Measurements from ENCODE around the gene ACTN1. TPM values are rescaled to one million over a fixed set of nuclear protein-coding genes. Genes with fewer than 3 reads are reported as not detected.

ACTN1 gene
- total RNA-seq, 2 donors from 2014 or later = 170 to 316 TPM

DNA sequence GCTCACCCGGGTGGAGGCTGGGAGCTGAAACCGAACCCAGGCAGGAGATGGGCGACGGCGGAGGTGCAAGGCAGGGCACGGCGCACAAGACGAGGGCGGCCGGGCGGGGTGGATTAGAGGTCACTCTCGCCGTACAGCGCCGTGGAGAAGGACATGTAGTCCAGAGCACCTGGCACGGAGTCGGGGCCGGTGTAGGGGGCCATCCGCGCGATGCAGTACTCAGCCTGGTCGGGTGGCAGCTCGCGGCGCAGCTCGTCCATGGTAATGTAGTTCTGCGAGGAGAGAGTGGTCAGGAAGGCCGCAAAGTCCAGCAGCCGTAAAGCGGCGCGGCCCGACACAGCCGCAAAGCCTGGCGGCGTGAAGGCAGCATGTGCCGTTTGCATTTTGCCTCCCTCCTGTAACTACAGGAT is 104.4 kb downstream of the ACTN1 start:
- Histone ChIP-seq H3K9me3 (no peaks in the 10 kb centered on the region), H3K4me1 (no peaks in the 10 kb centered on the region), H3K4me3 (no peak overlapping the region), H3K27ac (no peak overlapping the region), H3K36me3 (peaks cover 86% of the 10 kb centered on the region), H3K27me3 (no peaks in the 10 kb centered on the region)
- DNase-seq (ENCODE audit: low spot score) = no peak
- TF ChIP-seq, protein P1, sequence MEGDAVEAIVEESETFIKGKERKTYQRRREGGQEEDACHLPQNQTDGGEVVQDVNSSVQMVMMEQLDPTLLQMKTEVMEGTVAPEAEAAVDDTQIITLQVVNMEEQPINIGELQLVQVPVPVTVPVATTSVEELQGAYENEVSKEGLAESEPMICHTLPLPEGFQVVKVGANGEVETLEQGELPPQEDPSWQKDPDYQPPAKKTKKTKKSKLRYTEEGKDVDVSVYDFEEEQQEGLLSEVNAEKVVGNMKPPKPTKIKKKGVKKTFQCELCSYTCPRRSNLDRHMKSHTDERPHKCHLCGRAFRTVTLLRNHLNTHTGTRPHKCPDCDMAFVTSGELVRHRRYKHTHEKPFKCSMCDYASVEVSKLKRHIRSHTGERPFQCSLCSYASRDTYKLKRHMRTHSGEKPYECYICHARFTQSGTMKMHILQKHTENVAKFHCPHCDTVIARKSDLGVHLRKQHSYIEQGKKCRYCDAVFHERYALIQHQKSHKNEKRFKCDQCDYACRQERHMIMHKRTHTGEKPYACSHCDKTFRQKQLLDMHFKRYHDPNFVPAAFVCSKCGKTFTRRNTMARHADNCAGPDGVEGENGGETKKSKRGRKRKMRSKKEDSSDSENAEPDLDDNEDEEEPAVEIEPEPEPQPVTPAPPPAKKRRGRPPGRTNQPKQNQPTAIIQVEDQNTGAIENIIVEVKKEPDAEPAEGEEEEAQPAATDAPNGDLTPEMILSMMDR (IDR thresholded peaks at IDR 0.05) = no peak

DNA sequence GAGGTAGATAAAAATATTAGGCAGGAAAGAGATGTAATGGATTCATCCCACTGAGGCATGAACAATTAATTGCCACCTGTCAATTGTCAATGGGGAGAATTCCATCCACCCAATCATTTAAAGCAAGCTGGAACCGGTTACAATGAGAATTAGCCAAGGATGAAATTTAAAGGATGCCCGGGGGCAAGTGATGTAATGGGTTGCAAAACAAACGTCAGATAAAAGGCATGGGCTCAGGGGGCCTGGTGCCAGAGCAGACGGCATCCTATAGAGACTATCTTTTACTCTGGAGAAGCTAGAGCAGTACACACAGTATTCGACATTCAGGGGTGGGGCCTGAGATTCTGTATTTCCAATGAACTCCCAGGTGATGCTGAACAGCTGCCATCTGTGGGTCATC is 105.7 kb downstream of the ACTN1 start:
- Histone ChIP-seq H3K9me3 (no peaks in the 10 kb centered on the region), H3K4me3 (no peak overlapping the region), H3K36me3 (peaks cover 72% of the 10 kb centered on the region), H3K4me1 (no peaks in the 10 kb centered on the region), H3K27ac (no peak overlapping the region), H3K27me3 (no peaks in the 10 kb centered on the region)
- no peak for DNase-seq (ENCODE audit: low spot score)
- TF ChIP-seq, protein P1 (IDR thresholded peaks at IDR 0.05) = no peak

DNA sequence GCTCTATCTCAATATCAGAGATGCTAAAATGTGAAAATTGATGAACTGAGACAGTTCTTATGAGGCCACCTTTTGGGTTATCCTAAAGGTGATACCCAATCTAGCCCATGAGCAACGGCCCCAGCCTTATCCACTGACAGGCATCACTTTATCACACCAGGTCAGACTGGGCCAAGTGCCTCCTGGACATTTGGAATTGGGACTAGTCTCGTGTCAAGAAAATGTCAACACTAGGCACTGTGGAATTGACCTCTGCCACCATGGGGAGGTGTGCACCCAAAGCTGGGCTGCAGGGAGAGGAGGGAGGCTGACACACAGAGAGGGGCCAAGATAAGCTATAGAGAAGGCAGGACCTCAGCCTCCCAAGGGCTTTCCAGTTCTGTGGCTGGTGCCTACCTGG is 107.7 kb downstream of the ACTN1 start:
- no peak overlapping the region for H3K27ac ChIP-seq
- TF ChIP-seq, protein P1 (IDR thresholded peaks at IDR 0.05) = no peak
- H3K36me3 ChIP-seq = peaks cover 53% of the 10 kb centered on the region
- no peaks in the 10 kb centered on the region for H3K27me3 ChIP-seq
- no peak for DNase-seq (ENCODE audit: low spot score)
- no peak overlapping the region for H3K4me3 ChIP-seq
- H3K9me3 ChIP-seq = no peaks in the 10 kb centered on the region
- H3K4me1 ChIP-seq = no peaks in the 10 kb centered on the region

DNA sequence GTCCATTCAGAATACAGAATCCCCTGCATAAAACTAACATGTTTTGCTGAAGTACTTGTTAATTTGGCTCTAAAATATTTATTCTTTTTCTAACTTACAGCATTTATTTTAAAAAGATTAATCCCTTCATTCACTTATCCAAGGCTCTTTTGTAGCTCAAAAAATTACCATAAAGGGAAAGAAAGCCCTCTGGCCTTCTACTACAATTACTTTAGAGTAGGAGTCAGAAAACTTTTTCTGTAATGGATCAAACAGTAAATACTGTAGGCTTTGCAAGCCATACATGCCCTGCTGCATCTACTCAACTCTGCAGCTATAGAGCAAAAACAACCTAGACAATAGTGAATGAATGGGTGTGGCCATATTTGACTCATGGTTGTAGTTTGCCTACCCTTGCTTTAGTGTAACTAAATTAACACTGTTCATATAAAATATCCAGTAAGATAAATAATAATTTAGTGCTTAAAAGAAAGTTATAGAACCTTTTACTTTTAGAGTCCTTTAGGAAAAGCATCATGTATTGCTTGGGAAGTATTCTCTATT is 112.0 kb downstream of the ACTN1 start:
- no peak for DNase-seq (ENCODE audit: low spot score)
- H3K36me3 ChIP-seq = peaks cover 9% of the 10 kb centered on the region
- peaks cover 0 to 4% of the 10 kb centered on the region in 2 donors for H3K4me1 ChIP-seq
- TF ChIP-seq, protein P1 (IDR thresholded peaks at IDR 0.05) = no peak
- no peak overlapping the region for H3K4me3 ChIP-seq
- H3K27ac ChIP-seq = no peak overlapping the region
- no peaks in the 10 kb centered on the region for H3K27me3 ChIP-seq
- peaks cover 0 to 8% of the 10 kb centered on the region in 2 donors for H3K9me3 ChIP-seq

DNA sequence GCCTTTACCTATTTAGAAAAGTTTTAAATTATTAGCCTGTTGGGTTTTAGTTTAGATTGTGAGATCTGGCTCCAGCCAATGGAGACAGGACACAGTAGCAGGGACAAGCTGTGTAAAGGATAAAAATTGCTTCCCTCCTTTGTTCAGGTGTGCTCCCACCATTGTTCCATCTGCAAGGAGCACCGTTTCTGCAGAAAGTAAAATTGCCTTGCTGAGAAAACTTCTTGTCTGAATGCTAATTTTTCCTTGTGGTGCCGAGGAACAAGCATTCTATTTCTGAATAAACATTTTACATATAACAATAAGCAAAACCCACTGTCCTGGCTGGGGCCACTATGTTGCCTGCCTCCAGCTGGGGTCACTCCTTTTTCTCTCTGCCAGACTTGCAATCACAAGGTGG is 113.6 kb downstream of the ACTN1 start:
- TF ChIP-seq, protein P1 (IDR thresholded peaks at IDR 0.05) = no peak

DNA sequence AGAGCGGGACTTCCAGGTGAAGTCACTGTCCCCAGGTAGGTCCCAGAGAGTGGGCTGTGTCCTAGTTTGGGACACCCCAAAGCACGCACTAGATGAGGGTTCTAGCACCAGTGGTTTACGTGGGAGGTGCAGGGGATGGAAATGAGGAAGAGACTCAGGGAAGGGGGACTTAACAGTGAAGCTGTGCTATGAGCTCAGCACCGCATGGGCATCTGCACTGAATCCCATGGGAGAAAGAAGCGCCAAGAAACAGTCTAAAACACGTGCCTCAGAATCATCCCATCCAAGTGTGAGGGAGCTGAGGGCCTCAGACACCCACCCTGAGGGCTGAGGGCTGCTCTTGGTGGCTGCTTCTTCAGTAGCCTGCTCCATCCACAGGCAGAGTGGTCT is 114.7 kb downstream of the ACTN1 start:
- Histone ChIP-seq H3K4me1 (peaks cover 0 to 4% of the 10 kb centered on the region in 2 donors), H3K27me3 (no peaks in the 10 kb centered on the region), H3K27ac (no peak overlapping the region)

More for the DNA sequence above, 113.6 kb downstream of the ACTN1 start:
- H3K27me3 ChIP-seq = no peaks in the 10 kb centered on the region
- DNase-seq (ENCODE audit: low spot score) = no peak
- no peak overlapping the region for H3K4me3 ChIP-seq
- H3K36me3 ChIP-seq = no peaks in the 10 kb centered on the region
- H3K4me1 ChIP-seq = peaks cover 0 to 4% of the 10 kb centered on the region in 2 donors
- no peak overlapping the region for H3K27ac ChIP-seq
- H3K9me3 ChIP-seq = peaks cover 0 to 8% of the 10 kb centered on the region in 2 donors

More for the DNA sequence above, 114.7 kb downstream of the ACTN1 start:
- no peaks in the 10 kb centered on the region for H3K36me3 ChIP-seq
- H3K9me3 ChIP-seq = peaks cover 0 to 8% of the 10 kb centered on the region in 2 donors
- DNase-seq (ENCODE audit: low spot score) = no peak
- TF ChIP-seq, protein P1 (IDR thresholded peaks at IDR 0.05) = no peak
- H3K4me3 ChIP-seq = no peak overlapping the region
